NCI-H128 (cell line): Measurements from ENCODE around the gene SHROOM3.

Experiments used
- DNase-seq: peaks from one replicate; lab custom pipeline; 2025; ENCODE audit not compliant: unreplicated experiment; lab: John Stamatoyannopoulos, UW

SHROOM3 gene

DNA sequence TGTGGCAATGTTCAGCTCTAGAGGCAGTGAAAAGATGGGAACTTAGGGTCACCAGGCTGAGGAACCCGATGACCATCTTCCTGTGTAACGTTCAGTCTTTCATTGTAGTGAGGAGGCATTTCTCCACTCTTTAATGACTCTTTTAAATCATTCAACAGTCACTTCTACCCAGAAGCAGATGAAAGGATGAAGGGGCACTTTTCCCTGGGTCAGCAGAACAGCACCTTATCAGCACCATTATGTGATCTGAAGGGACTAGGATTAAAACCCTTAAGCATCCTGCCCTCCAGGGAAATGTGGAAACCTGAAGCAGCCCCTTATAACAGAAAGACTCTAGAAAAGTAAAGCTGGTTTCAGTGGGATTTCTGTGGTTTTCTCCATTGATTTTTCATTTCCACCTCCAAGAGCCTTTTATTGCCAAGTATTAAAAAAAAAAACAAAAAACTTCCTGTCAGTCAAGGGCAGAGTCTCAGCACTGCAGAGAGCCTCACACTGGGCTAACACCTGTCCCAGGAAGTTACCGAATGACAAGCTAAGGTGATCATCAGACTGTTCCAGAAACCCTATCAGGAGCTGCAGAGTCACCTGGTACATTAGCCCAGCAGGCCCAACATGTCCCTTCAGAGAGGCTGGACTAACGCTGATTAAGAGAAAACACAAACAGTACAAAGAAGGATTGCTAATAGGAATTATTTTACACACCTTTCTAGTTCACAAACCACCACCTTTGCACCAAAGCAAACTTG, 185.9 kb downstream of the SHROOM3 start:
- no peak for DNase-seq

DNA sequence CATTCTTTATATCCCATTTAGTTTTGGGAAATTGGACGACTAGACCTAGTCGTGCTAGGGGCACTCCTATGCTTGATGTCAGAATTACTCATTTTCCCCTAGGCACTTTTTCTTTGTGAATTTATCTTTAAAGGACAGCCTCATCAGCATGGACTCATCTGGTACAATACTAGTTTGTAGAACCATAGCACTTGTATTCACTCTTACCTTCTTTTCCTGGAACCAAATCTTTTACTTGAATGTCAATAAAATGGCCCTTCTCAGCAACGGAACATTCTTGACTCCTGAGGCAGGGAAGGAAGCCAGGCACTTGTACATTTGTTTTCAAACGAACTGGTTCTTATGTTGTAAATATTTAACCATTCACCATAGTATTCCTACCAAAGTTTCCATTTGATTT, 187.1 kb downstream of the SHROOM3 start:
- DNase-seq: no peak

DNA sequence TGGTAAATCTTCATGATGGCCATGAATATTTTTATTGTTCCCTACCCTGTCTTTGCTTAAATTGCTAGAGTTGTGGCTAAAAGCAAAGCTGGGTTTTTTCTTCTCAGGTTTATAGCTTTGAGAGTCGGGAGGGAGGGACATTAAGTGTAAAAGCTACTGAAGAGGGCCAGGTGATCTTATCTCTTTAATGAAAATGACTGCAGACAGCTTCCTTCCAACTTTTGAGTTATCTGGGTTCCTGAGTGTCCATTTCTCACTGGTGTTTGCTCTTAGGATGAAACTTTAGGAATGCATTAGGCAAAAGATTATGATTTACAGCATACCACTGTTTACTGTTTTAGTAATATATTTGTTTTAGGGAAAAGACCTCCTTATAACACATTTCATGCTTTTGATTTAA, 187.7 kb downstream of the SHROOM3 start:
- no peak for DNase-seq

DNA sequence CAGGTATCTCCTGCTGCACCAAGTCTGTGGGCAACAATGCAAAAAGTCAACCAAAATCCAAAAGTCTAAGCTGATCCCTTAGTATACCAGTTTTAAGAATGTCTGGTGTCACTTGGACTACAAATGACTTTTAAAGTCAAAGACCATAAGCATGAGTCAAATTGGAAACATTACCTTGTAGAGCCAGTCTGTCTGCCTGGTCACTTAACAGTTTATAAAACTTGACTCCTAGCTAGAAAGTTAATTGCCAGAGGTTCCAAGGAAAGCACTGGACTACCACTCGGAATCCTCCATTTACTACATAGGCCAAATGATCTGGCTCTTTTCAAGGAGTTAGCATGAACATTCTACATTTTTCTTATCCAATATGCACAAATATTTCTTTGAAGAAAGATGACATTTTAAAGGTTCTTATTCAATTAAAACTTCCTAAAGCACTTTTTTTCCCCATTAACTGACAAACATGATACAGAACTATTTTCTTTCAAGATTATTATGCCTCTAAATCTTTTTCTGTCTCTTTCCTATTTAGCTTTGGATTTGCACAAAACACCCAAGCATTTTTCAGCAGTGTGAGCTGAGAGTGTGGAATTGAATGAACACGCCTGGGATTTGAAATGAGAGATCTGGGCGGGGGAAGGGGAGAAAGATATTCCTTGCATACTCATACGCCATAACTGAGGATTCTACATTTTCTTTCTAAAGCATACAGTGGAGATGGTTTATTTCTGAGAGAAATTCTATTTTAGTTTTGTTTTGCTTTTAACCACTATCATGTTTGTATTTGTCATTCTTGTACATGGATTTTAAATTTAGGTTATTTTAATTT, 188.4 kb downstream of the SHROOM3 start:
- DNase-seq: no peak

DNA sequence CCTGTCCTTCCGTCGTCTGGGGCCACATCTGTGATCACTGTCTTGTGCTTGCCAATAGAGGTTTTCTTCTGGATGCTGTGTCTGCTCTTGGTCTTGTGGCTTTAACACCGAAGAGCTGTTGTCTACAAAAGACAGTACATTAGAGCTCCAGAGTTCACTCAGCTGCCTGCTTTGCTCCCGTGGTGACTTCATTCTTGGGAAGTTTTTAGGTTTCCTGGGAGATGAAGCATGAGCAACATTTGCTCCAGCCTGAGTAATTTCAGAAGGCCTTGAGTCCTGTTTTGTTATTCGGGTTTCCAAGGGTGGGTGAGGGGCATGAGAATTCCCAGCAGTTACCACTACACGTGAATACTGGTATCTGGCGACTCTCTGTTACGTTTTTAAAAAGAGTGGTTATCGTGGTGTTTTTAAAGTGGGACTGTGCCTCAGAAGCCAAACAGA, 189.2 kb downstream of the SHROOM3 start:
- no peak for DNase-seq

DNA sequence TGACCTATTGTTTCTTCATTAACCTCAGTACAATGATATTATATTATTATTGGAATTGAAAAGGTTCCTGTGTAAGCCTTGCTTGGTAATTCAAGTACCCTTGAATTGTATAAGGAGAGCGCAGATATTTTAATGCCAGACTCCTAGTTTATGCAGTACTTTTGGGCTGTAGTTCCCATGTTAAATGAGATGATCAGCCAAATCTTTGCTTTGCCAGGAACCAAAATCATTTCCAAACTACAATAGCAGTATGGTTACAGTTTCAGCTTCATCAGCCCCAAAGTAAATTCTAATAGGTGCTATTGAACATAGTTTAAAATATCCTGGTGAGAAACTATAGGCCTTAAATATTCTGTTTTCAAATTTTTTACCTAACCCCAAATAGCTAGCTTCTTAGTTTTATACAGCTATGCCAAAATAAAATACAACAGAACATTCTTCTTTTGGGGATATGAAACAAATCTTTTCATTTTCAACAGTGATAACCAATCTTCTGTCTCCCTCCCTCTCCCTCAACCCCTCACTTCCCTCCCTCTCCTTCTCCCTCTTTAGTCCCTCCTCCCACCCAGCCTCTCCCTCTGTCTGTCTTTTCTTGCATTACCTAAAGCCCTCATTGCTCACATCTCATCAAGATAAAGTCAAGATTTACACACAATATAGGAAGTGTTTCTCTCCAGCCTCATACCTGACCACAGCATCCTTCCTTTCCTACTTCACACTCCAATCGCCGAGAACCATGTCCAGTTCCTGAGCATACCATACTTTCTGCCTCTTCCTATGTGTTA, 190.1 kb downstream of the SHROOM3 start:
- no peak for DNase-seq

DNA sequence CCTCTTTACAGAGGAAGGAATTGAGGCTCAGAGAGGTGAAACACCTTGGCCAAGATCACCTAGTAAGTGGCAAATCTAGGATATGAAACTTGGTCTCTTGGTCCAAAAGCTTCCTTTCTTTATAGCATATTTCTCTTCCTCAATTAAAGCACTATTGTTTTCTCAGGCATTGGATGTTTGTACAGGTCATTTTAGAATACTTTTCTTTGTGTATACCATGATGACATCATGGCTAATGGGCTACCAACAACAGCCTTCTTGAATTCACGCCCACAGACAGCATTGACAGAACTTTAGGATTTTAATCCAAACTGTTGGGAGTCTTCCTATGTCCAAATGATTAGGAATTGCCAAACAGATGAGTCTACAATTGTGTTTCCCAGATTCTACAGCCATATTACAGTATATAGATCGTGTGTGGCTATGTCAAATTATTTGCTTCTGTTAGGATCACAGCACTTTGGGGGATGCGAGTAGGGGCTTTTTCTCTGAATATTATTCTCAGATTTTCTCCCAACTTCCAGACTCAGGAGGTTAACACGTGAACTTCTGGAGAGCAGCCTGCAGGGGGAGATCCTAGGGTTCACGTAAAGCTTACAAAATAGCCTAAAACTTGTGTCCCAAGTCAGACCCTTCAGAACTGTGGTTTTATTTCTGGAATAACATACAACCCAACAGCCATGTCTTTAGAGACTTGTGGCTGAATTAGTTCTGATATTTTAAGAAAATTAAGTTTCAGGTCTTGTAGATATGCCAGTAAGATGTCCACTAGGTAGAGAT, 191.8 kb downstream of the SHROOM3 start:
- no peak for DNase-seq

DNA sequence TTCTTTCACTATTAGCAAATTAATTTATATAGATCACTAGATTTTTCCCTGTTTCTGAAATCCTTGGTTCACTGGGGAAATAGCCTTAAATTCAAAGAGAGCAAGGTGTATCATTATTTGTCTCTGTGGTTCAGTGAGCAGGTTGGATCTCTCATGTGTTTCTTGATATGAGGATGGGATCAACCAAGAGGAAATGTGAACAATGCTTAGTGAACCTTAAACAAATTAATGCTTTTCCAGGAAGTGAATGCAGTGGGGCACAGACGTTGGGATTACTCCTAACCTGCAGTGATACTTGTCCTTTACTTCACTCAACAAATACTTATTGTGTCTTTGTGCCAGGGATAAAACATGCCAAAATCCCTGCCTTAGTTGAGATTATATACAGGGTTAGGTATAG, 193.2 kb downstream of the SHROOM3 start:
- no peak for DNase-seq

DNA sequence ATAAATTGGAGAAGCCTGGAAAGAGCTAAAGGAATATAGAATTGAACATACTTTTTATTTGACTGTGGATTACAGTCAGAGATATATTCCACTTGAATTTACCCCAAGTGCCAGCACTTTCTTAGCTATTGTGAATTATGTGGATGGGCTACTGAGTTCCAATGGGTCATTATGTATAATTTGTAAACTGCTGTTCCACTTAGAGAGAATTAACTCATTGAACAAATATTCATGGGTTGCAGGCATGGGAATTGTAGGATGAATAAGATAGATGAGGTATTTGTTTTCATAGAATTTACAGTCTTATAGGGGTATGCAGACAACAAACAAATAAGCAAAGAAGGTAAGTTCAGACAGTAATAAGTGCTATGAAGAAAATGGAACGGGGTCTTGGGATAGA, 195.7 kb downstream of the SHROOM3 start:
- DNase-seq: no peak

DNA sequence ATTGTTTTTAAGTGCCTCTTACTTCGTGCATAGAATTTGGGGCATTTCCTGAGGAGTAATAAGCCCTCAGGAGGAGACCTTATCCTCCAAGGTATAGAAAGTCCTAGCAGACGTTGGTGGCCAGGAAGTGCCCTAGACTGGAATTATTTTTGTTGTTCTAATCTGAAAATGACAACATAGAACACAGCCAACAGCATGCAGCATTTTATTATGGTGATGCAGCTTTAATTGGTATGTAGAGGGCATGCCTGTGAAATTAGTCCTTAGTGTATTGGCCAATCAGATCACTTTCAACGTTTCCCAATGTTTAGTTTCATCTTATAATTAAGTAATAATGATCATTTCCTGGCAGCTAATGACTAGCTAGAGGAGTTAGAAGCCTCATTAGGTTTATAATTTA, 199.2 kb downstream of the SHROOM3 start:
- DNase-seq: no peak

DNA sequence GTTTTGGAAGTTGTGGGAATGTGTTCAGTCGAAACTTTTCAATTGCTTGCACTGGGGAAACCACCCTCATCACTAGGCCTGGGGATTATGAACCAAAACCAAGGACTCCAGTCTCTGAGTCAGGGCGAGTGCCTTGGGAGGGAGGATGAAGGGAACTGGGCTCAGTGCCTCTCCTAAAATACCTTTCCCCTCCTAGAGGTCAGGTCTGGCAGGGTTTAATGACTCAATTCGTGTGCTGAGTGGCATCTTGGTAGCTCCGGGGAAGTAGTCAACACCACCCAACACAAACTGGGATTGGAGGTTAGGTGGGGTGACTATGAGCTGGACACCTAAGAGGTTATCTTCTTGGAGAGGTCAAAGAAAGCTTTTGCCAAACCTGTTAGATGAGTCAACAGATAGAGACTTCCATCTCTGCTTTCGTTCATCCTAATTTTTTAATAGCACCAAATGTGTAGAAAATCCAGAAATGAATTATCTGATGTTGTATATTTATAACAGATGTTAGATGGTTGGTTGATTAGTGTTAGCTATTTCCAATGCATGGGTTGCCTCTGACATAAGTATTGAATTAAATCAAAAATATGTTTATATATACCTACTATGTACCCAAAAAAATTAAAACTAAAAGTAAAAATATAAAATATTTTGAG, 202.8 kb downstream of the SHROOM3 start:
- DNase-seq: no peak

DNA sequence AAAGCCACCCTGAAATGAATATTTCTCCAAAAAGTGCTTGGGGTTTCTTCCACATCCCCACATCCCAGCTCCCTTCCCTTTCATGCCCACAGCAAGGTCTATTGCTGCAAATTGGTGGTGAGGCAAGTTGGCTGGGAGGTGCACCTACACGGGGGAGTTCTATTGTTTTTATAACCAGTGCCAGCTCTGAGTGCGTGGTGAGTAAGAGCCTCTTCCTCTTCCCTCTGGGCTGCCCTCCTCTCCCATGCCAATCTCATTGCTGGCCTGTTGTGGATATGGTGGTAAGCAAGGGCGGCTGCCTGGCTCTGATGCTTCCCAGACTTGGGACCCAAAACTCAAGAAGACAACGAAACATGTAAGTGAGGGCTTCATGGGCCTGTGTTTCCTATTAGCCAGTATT, 204.3 kb downstream of the SHROOM3 start:
- DNase-seq: no peak

DNA sequence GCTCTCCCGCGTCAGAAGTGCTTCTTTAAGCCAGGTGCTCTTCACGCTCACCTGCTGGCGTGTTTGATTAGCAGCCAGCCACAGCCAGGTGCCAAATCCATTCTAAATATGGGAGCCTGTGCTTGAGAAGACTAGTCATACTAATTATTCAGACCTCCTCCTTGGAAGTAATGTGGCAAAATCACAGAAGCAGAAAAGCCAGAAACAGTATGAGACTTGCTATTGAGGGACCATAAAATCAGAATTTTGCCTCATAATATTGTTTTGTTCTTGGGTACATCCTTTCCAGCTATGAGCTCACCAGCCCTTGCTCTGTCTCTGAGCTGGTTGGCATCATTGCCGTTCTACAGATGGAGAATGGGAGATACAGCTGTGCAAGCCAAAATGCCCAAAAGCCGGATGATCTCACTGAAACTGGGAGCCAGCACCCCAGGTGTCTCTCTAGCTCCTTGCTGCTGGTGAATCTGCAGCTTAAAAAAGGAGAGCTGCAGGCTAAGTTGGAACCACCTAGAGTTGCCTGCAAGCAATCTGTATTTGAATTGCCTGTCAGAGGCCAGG, 205.4 kb downstream of the SHROOM3 start:
- peak; percentile 50 for DNase-seq

DNA sequence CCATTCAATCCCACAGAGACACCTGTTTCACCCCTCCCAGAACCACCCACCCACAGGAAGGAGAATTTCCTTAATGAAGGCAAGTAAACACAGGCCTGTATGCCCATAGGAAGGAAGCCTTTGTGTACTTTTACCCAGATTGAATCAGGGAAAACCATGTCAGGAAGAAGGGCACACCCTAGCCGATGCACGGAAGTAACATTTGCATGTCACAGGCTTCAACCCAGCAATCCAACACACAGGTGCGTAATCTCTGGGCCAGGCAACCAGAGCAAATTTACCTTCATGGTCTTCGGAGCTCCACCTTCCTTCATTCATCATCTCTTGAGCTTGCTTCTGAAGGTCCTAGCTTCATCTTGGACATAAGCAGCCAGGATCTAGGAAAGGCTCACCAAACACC, 206.3 kb downstream of the SHROOM3 start:
- no peak for DNase-seq

DNA sequence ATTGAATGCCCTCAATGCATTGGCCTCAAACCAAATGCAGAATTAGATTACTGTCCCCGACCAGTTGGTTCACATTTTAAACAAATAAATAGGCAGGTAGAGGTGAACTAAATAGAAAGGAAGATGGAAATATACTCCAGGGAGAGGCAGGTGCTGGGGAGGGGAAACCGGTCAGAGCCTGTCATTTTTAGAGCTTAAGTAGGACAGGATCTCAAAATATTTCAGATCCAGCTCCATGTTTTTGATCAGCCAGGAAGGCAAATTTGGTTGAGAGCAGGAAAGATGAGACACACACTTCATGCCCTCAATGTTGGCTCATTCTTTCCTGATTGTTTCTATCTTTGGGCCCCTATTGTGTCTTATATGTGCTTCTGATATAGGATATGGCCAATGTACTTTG, 206.7 kb downstream of the SHROOM3 start:
- DNase-seq: peak; percentile 30

DNA sequence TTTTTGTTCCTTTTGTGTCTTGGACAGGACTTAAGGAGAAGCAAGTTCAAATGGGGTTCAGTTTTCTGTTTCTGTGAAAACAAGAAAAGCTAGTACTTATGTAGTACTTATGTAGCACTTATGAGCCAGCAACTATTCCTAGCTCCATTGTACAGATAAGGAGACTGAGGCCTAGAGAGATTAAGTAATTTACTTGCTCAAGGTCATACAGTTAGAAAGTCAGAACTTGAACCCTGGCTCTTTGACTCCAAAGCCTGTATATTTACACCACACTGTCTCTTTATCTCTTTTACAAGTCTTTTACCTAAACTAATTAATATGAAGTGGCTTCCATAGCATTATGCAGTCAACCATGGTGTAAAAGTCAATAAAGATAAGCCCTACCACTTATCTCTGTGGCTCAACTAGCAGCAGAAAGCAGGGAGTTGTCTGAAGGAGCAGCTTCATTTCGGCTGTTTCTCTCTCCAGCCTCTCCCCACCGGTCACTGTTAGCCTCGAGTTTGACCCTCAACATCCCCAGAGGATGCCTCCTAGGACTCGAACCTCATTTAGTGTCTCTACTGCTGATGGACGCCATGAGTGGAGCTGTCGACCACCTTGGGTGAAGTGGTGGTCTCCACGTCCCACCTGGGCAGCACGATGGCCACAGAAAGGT, 209.9 kb downstream of the SHROOM3 start:
- DNase-seq: no peak

DNA sequence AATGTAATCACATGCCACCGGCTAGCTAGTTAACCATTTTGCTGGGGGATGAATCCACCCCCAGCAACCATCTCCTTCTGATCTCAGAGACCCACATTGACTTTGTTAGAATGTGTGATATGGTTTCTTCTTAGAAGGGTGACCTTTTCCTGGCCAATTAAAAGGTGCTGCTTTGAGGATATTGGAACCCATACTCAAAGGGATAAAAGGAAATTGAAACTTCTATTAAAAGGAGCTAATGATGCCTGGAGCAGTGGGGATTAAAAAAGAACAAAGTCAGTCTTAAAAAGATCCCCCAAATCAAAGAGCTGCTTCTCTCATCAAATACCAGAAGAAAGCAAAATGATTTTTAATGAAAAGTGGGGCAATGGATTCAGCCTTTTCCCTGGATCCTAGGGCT, 214.1 kb downstream of the SHROOM3 start:
- DNase-seq: no peak

DNA sequence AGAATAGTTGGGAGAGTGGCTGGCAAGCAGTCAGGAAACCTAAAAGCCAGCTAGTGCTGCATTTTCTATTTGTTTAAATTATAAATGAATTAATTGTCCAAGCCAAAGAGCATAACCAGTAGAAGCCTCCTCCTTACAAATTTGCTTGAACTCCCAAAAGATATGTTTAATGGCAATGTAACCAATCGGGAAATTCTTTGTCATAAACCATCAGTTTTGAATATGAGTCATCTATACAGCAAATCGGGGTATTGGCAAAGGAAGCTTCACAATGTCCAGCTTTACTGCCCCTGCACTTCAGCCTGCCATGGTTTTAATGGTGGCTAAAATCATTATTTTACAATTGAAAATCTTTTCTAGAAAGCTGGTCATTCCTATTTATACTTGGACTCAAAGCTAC, 216.6 kb downstream of the SHROOM3 start:
- no peak for DNase-seq

DNA sequence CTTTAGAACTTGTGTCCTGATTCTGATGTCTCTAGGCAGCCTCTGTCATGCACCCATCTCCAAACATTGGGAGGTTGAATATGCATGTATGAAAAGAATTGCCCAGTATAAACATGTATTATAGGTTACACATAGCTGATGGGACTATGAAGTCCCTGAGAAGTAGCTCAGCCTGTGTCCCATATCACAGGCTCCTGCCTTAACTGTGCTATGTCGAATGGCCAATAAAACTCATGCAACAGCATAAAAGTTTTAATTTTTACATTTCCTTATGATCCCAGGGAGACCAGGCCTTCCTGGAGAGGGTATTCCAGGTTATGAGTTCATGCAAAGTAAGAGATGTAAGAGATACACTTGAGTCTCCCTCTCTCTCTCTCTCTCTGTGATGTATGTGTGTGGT, 217.4 kb downstream of the SHROOM3 start:
- DNase-seq: no peak

DNA sequence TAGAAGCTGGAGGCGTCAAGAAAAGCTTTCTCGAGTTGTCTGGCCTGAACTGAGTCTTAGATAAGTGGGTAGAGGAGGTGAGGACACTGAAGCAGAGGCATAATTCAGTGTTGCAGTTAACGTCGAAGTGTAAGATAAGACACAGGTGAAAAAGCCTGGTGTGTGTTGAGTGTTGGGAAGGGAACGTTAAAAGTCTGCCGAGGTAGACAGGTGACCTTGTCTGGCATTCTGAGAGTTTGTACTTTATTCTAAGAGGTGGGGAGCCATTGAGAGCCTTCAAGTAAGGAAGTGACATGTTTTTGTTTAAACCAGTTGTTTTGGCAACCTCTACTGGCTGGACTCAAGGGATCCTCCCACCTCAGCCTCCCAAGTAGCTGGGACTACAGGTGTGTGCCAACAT, 219.1 kb downstream of the SHROOM3 start:
- DNase-seq: no peak
